H9 (cell line): ENCODE measurements around the gene GRM5. TPM values are rescaled to one million over a fixed set of nuclear protein-coding genes. Genes with fewer than 3 reads are reported as not detected.

Experiments used
- DNase-seq: peaks from one replicate; pipeline ENCODE4 v3.0.0-alpha.2; 2017
- H2AFZ ChIP-seq: one replicate; pipeline ENCODE4 v1.6.1; 2013; ENCODE audit warnings: mild to moderate bottlenecking, low read length, control low read depth, moderate library complexity
- H2AK5ac ChIP-seq: 2 replicates; pipeline ENCODE4 v1.6.1; 2013; ENCODE audit warnings: low read length, control low read depth, mixed read lengths; ENCODE audit not compliant: insufficient read length
- H2BK120ac ChIP-seq: one replicate; pipeline ENCODE4 v1.6.1; 2013; ENCODE audit warnings: low read depth, mild to moderate bottlenecking, low read length, control low read depth, inconsistent platforms; ENCODE audit not compliant: poor library complexity, severe bottlenecking
- H2BK12ac ChIP-seq: 2 replicates; pipeline ENCODE4 v1.6.1; 2013; ENCODE audit warnings: low read length, control low read depth, mixed read lengths, low read depth; ENCODE audit not compliant: insufficient read length
- H2BK15ac ChIP-seq: 2 replicates; pipeline ENCODE4 v1.6.1; 2013; ENCODE audit warnings: low read depth, low read length, control low read depth
- H2BK20ac ChIP-seq: one replicate; pipeline ENCODE4 v1.6.1; 2013; ENCODE audit warnings: low read depth, mild to moderate bottlenecking, low read length, control low read depth, inconsistent platforms; ENCODE audit not compliant: poor library complexity, severe bottlenecking
- H2BK5ac ChIP-seq: 2 replicates; pipeline ENCODE4 v1.6.1; 2013; ENCODE audit warnings: low read length, control low read depth, mixed read lengths; ENCODE audit not compliant: insufficient read length
- H3K14ac ChIP-seq: 2 replicates; pipeline ENCODE4 v1.6.1; 2013; ENCODE audit warnings: low read length, control low read depth; ENCODE audit not compliant: insufficient read depth
- H3K18ac ChIP-seq: 2 replicates; pipeline ENCODE4 v1.6.1; 2013; ENCODE audit warnings: low read depth, mild to moderate bottlenecking, mixed read lengths, low read length, control low read depth; ENCODE audit not compliant: insufficient read length
- H3K23ac ChIP-seq: 2 replicates; pipeline ENCODE4 v1.6.1; 2013; ENCODE audit warnings: low read length, control low read depth, mixed read lengths, low read depth; ENCODE audit not compliant: insufficient read length
- H3K23me2 ChIP-seq: 2 replicates; pipeline ENCODE4 v1.6.1; 2013; ENCODE audit warnings: low read depth, mild to moderate bottlenecking, mixed read lengths, low read length, control low read depth; ENCODE audit not compliant: insufficient read length, poor library complexity, severe bottlenecking
- H3K27ac ChIP-seq: 2 replicates; pipeline ENCODE4 v1.5.1; 2013; ENCODE audit warnings: low read length, control low read depth, mixed read lengths, low read depth; ENCODE audit not compliant: insufficient read length
- H3K27me3 ChIP-seq: 2 replicates; pipeline ENCODE4 v1.6.1; 2013; ENCODE audit warnings: low read length, control low read depth, inconsistent platforms; ENCODE audit not compliant: insufficient read depth
- H3K4ac ChIP-seq: 2 replicates; pipeline ENCODE4 v1.6.1; 2013; ENCODE audit warnings: low read depth, mild to moderate bottlenecking, control low read depth, inconsistent platforms, low read length, moderate library complexity
- H3K4me1 ChIP-seq: 2 replicates; pipeline ENCODE4 v1.6.1; 2013; ENCODE audit warnings: low read length, control low read depth, inconsistent platforms; ENCODE audit not compliant: insufficient read depth
- H3K4me2 ChIP-seq: 2 replicates; pipeline ENCODE4 v1.6.1; 2013; ENCODE audit warnings: low read length, control low read depth, mixed read lengths; ENCODE audit not compliant: insufficient read length, insufficient read depth
- H3K56ac ChIP-seq: 2 replicates; pipeline ENCODE4 v1.6.1; 2013; ENCODE audit warnings: low read depth, mild to moderate bottlenecking, mixed read lengths, low read length, control low read depth; ENCODE audit not compliant: insufficient read length
- H3K79me1 ChIP-seq: 2 replicates; pipeline ENCODE4 v1.6.1; 2013; ENCODE audit warnings: low read depth, mild to moderate bottlenecking, moderate library complexity, low read length, control low read depth, inconsistent platforms; ENCODE audit not compliant: insufficient read depth, poor library complexity, severe bottlenecking
- H3K79me2 ChIP-seq: 2 replicates; pipeline ENCODE4 v1.6.1; 2013; ENCODE audit warnings: low read length, control low read depth, inconsistent platforms; ENCODE audit not compliant: insufficient read depth
- H3K9ac ChIP-seq: 2 replicates; pipeline ENCODE4 v1.6.1; 2013; ENCODE audit warnings: low read length, control low read depth, mixed read lengths; ENCODE audit not compliant: insufficient read length; ENCODE audit errors: extremely low read depth
- H3K9me3 ChIP-seq: one replicate; pipeline ENCODE4 v1.6.1; 2013; ENCODE audit warnings: low read depth, low read length, inconsistent platforms; ENCODE audit not compliant: control insufficient read depth
- H3T11ph ChIP-seq: one replicate; pipeline ENCODE4 v1.6.1; 2013; ENCODE audit warnings: mild to moderate bottlenecking, low read length, control low read depth, inconsistent platforms
- H4K20me1 ChIP-seq: one replicate; pipeline ENCODE4 v1.6.1; 2013; ENCODE audit not compliant: control insufficient read depth, insufficient read length, insufficient read depth
- H4K5ac ChIP-seq: 2 replicates; pipeline ENCODE4 v1.6.1; 2013; ENCODE audit warnings: low read depth, mild to moderate bottlenecking, mixed read lengths, low read length, control low read depth; ENCODE audit not compliant: insufficient read length
- H4K8ac ChIP-seq: replicated peaks from 2 replicates; pipeline ENCODE4 v1.6.1; 2013; ENCODE audit warnings: low read length, control low read depth, mixed read lengths, low read depth; ENCODE audit not compliant: insufficient read length
- H4K91ac ChIP-seq: 2 replicates; pipeline ENCODE4 v1.6.1; 2013; ENCODE audit warnings: low read depth, mild to moderate bottlenecking, moderate library complexity, mixed read lengths, low read length, control low read depth; ENCODE audit not compliant: insufficient read length
- H3K27ac Mint-ChIP-seq, 3 experiments: 2 replicates in 2 of 3; 3 replicates in 1 of 3; pipeline ENCODE4 v1.8.0; 2020 to 2021; ENCODE audit warnings: mixed read lengths in 3 of 3, mild to moderate bottlenecking in 1 of 3, moderate library complexity in 1 of 3
- H3K27me3 Mint-ChIP-seq: 2 replicates; pipeline ENCODE4 v1.8.0; 2021; ENCODE audit warnings: low read depth, mild to moderate bottlenecking, moderate library complexity, mixed read lengths
- H3K36me3 Mint-ChIP-seq, 3 experiments: 2 replicates in 2 of 3; 3 replicates in 1 of 3; pipeline ENCODE4 v1.8.0; 2020 to 2021; ENCODE audit warnings: low read depth in 3 of 3, mixed read lengths in 3 of 3; ENCODE audit not compliant: insufficient read depth in 1 of 3
- H3K4me1 Mint-ChIP-seq, 2 experiments: 2 replicates each; pipeline ENCODE4 v1.8.0; 2020; ENCODE audit warnings: mixed read lengths in 2 of 2
- H3K4me3 Mint-ChIP-seq, 2 experiments: 2 replicates in 1 of 2; 3 replicates in 1 of 2; pipeline ENCODE4 v1.8.0; 2020 to 2021; ENCODE audit warnings: mild to moderate bottlenecking in 2 of 2, mixed read lengths in 2 of 2, moderate library complexity in 1 of 2
- H3K9me3 Mint-ChIP-seq, 2 experiments: 2 replicates in 1 of 2; 3 replicates in 1 of 2; pipeline ENCODE4 v1.8.0; 2020; ENCODE audit warnings: mild to moderate bottlenecking in 2 of 2, mixed read lengths in 2 of 2, moderate library complexity in 1 of 2
- CTCF ChIP-seq: fragments of 200-600 bp; sonication (generic); conservative IDR thresholded peaks from 3 replicates; pipeline ENCODE4 v1.8.0; 2021; ENCODE audit warnings: antibody characterized with exemption, mild to moderate bottlenecking
- WGBS: extraction: QIAGEN DNeasy Blood & Tissue Kit; methylation state at CpG from one replicate; pipeline ENCODE4 v1.1.7; 2013; ENCODE audit warnings: missing lambda C conversion rate, low lambda C conversion rate, mixed read lengths; ENCODE audit not compliant: insufficient read length; ENCODE audit errors: extremely low coverage; 5-methylcytosine and 5-hydroxymethylcytosine counted together
- total RNA-seq: library from RNA; stranded (reverse); gene quantifications from 2 replicates; pipeline ENCODE4 v1.2.1, GENCODE V29; 2021

The GRM5 gene
- total RNA-seq, 1 experiment from 2014 or later = not detected

GRCh38 chr11:88617226-88617625 lies 448.6 kb downstream of the GRM5 start:
- no peak overlapping the region for H4K5ac ChIP-seq

More at GRCh38 chr11:88617226-88617625, 448.6 kb downstream of the GRM5 start:
- Histone ChIP-seq H2BK120ac (no peak overlapping the region), H3K79me1 (no peaks in the 10 kb centered on the region), H3K27ac (no peak overlapping the region), H2AFZ (no peak overlapping the region), H3K23ac (no peak overlapping the region), H3K14ac (no peak overlapping the region), H2BK12ac (no peak overlapping the region), H3K9me3 (no peaks in the 10 kb centered on the region), H2BK15ac (no peak overlapping the region), H3K18ac (no peak overlapping the region), H4K91ac (no peak overlapping the region), H2AK5ac (no peak overlapping the region), H3K79me2 (no peaks in the 10 kb centered on the region), H2BK20ac (no peak overlapping the region), H3T11ph (no peak overlapping the region), H3K9ac (no peak overlapping the region), H3K4ac (no peak overlapping the region), H2BK5ac (no peak overlapping the region), H3K4me2 (no peak overlapping the region), H4K20me1 (no peaks in the 10 kb centered on the region), H4K8ac (no peak overlapping the region), H3K23me2 (no peaks in the 10 kb centered on the region), H3K56ac (no peak overlapping the region), H3K27me3 (no peaks in the 10 kb centered on the region), H3K4me1 (no peaks in the 10 kb centered on the region; the same call in 1 of the 2 replicates)
- Mint-ChIP-seq H3K4me3 (no peak overlapping the region), H3K36me3 (peaks cover 0 to 4% (median 0%) of the 10 kb centered on the region in 3 experiments; a peak in 1 of 7 replicates), H3K27ac (no peak overlapping the region), H3K9me3 (peaks cover 0 to 3% of the 10 kb centered on the region in 2 experiments; a peak in 3 of 5 replicates), H3K27me3 (no peaks in the 10 kb centered on the region), H3K4me1 (peaks cover 15% of the 10 kb centered on the region in 2 experiments)
- no peak for TF ChIP-seq CTCF
- WGBS = no CpG with 5 or more reads among the region's 1 CpG
- DNase-seq = no peak
